ENCODE data around the gene LAMA5.

LAMA5 gene

GRCh38 chr20:62313021-62313420 is 54.1 kb downstream of the LAMA5 start:
- no peak overlapping the region for H3K4me3 ChIP-seq (ENCODE audit: low read length)
- no peak for DNase-seq (ENCODE audit: low read depth)
- TF ChIP-seq CTCF (conservative IDR thresholded peaks at IDR 0.05; ENCODE audit: low read length) = no peak

GRCh38 chr20:62312662-62312977 is 54.5 kb downstream of the LAMA5 start:
- H3K4me3 ChIP-seq (ENCODE audit: low read length) = no peak overlapping the region
- no peak for DNase-seq (ENCODE audit: low read depth)
- TF ChIP-seq CTCF (conservative IDR thresholded peaks at IDR 0.05; ENCODE audit: low read length) = no peak

GRCh38 chr20:62311832-62312661 is 55.1 kb downstream of the LAMA5 start:
- DNase-seq (ENCODE audit: low read depth) = no peak
- no peak overlapping the region for H3K4me3 ChIP-seq (ENCODE audit: low read length)
- TF ChIP-seq CTCF (conservative IDR thresholded peaks at IDR 0.05; ENCODE audit: low read length) = no peak

GRCh38 chr20:62311150-62311549 is 56.0 kb downstream of the LAMA5 start:
- DNase-seq (ENCODE audit: low read depth) = no peak
- H3K4me3 ChIP-seq (ENCODE audit: low read length) = no peak overlapping the region
- TF ChIP-seq CTCF (conservative IDR thresholded peaks at IDR 0.05; ENCODE audit: low read length) = no peak

GRCh38 chr20:62310757-62311121 is 56.4 kb downstream of the LAMA5 start:
- TF ChIP-seq CTCF (conservative IDR thresholded peaks at IDR 0.05; ENCODE audit: low read length) = no peak
- DNase-seq (ENCODE audit: low read depth) = no peak
- no peak overlapping the region for H3K4me3 ChIP-seq (ENCODE audit: low read length)

- no peak overlapping the region for H3K4me3 ChIP-seq (ENCODE audit: low read length)
- no peak for DNase-seq (ENCODE audit: low read depth)
- no peak for TF ChIP-seq CTCF (conservative IDR thresholded peaks at IDR 0.05; ENCODE audit: low read length)
Measured at GRCh38 chr20:62309947-62310756, 57.0 kb downstream of the LAMA5 start.
